Left ventricle myocardium superior (tissue), 1 donor: ENCODE measurements around the gene KCNIP3. TPM values are rescaled to one million over a fixed set of nuclear protein-coding genes. Genes with fewer than 3 reads are reported as not detected.

Experiments used
- ATAC-seq: fragments of 200-7000 bp; cut with Tn5 transposase; one replicate; pipeline ENCODE4 v1.9.1; 2020; ENCODE audit warnings: mild to moderate bottlenecking, moderate library complexity
- DNase-seq: peaks from one replicate; pipeline ENCODE4 v3.0.0-alpha.2; 2020
- intact Hi-C: fragments of 100-400 bp; cut with micrococcal nuclease; formaldehyde crosslinking; loops from one replicate; pipeline ENCODE4 v1.11.0; 2022
- total RNA-seq: library from RNA; stranded (reverse); fragmentation: NEBNext Ultra II Directional; extraction: Animal tissue kit (Norgen Biotek cat#: 25700); gene quantifications from one replicate; pipeline ENCODE4 v1.2.1, GENCODE V29; 2021
- donor health status: DM: no; HTN: yes; CAD: no; lungs with severe emphysema.

KCNIP3 gene
- total RNA-seq, 1 donor from 2014 or later: 5.3 TPM

DNA sequence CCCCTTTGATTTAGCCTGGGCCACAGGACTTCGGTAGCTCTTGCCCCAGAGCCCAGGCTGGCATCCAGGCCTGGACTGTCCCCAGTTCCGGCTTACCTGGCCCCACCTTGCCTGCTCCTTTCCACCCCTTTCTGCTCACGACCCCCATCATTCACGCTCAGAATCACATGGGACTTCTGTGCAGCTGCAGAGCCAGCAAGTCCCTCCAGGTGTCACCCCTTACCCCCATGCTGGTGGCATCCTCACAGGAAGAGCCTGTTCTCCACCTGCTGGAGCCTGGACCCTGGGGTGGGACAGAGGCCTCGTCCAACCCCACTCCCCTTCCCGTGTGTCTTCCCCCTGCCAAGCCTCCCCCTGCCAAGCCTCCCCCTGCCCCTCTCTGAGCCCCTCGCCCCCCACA, 7.9 kb upstream of the KCNIP3 start:
- DNase-seq (no peak), ATAC-seq (no peak)
- intact Hi-C loops: no loop called here

DNA sequence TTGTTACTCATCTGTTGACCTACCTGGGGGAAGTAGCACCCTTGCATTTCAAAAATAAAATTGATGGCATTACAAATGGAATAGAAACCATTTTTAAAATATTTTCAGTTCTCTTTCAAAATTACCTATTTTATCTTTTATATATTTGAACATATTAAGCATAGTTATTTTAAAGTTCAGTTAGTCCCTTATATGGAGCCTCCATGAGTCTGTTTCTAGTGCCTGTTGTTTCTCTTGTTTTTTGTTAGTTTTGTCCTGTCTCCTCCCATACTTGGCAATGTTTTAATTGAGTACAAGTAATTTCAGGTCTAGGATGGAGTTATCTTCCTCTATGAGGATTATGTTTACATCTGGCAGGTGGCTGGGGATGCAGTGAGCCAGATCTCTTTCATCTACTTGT, 5.9 kb upstream of the KCNIP3 start:
- ATAC-seq (no peak), DNase-seq (no peak)
- intact Hi-C loops: no loop called here

DNA sequence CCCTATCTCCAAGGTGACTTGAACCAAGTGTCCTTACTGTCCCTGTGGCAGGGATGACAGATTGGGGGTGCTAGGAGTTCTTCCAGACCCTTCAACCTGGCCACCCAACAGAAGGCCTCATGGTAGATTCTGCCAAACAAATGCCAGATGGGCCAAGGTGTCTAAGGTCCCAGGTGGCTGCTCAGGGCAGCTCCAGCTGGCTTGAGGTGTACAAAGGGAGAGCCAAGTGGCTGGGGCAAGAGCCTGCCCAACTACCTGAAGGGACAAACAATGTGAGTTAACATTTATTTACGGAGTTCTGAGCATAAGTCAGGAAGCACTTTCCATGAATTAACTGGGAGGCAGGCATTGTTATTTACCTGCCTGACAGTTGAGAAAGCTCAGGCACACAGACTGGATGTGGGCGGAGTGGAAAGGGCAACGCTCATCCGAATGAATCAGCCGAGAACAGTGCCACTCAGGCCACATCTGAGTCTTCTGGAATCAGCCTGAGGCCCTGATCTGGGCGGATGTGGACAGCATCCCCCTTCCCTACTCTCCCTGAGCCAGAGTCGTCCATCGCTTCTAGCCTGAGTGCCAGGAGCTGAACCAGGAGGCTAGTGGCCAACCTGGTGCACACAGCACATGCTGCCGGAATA, 4.4 kb upstream of the KCNIP3 start:
- ATAC-seq: no peak
- intact Hi-C loops: no loop called here
- DNase-seq: no peak

GRCh38 chr2:95294579-95295250, 2.4 kb upstream of the KCNIP3 start:
- intact Hi-C loops: no loop called here
- no peak for ATAC-seq
- no peak for DNase-seq

GRCh38 chr2:95295376-95295775, 1.8 kb upstream of the KCNIP3 start:
- DNase-seq (no peak), ATAC-seq (no peak)
- intact Hi-C loops: no loop called here

GRCh38 chr2:95296011-95296410, 1.1 kb upstream of the KCNIP3 start:
- ATAC-seq: no peak
- intact Hi-C loops: no loop called here
- DNase-seq: no peak

- no peak for ATAC-seq
- no peak for DNase-seq
- intact Hi-C loops: no loop called here
These were observed 670 bp downstream of the KCNIP3 start for GRCh38 chr2:95297639-95298395.

DNA sequence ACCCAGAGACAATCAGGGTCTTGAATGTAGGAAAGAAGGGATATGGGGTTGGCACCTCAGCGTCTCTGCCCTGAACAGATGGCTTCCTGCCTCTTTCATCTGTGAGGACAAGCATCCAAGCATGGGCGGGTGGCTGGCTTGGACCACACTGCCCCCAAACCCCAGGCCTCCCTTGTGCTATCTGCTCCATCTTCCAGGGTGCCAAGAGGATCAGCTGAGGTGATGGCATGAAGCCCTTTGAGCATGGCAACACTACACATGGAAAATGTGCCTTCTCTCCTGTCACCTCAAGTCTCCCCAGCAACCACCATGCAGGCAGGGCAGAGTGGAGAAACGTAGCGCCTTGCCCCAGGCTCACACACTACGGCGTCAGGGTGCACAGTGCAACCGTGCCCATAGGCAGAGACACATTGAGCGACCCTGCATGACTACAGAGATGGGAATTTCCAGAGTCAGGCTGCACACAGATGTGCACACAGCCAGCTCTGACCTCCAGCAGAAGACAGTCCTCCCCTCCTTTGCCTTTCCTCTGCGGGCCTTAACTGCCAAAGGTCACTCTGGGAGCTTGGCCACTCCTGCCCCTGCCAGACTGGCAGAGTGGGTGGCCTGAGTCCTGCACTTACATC, 1.5 kb downstream of the KCNIP3 start:
- ATAC-seq (no peak), DNase-seq (no peak)
- intact Hi-C loops: no loop called here

- DNase-seq (no peak), ATAC-seq (no peak)
- intact Hi-C loops: no loop called here
These were observed 2.8 kb downstream of the KCNIP3 start for GRCh38 chr2:95299961-95300360.

- DNase-seq: no peak
- intact Hi-C loops: no loop called here
- ATAC-seq: no peak
These were observed 3.3 kb downstream of the KCNIP3 start for GRCh38 chr2:95300450-95300849.

DNA sequence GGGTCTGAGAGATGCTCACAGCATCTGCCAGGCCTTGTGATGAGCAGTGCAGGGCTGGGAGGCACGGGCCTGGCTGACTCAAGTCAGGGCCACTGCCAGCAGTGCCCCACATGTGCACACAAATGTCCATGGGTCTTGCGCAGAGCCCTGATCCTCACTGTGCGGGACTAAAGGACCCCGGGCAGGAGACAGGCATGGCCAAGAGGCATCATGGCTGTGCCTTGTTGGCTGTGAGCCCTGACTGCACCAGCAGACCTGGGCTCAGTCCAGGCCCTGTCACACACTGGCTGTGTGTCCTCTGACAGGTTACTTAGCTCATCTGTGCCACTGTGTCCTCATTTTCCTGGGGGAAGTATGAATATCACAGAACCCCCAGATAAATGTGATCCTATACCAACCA, 4.0 kb downstream of the KCNIP3 start:
- DNase-seq: no peak
- intact Hi-C loops: no loop called here

GRCh38 chr2:95301876-95302641, 4.9 kb downstream of the KCNIP3 start:
- no peak for DNase-seq
- intact Hi-C loops: no loop called here
- ATAC-seq: no peak

More for the DNA sequence above, 4.0 kb downstream of the KCNIP3 start:
- no peak for ATAC-seq

- ATAC-seq (no peak), DNase-seq (no peak)
- intact Hi-C loops: no loop called here
These were observed 6.2 kb downstream of the KCNIP3 start for GRCh38 chr2:95303191-95303919.

DNA sequence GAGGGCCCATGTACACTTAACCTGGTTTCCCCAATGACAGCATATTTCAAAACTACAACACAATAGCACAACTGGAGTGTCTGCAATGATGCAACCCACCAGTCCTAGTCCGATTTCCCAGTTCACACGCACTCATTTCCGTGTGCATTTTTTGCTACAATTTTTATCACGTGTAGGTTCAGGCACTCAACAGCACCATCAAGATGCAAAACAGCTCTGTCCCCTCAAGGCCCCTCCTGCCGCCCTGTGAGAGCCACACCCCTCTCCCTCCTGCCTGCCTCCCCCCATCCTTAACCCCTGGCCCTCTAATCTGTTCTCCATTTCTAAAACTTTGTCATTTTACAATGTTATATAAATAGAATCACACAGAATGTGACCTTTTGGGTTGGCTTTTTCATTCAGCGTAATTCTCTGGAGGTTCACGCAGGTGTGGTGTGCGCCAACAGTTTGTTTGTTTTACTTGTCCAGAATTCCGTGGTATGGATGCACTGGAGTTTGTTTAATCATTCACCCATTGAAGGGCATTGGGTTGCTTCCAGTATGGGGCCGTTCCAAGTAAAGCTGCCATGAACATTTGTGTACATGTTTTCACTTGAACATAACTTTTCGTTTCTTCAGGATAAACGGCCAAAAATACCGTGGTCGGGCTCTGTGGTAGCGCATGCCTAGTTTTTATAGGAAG, 8.4 kb downstream of the KCNIP3 start:
- DNase-seq: no peak
- no peak for ATAC-seq
- intact Hi-C loops: no loop called here

DNA sequence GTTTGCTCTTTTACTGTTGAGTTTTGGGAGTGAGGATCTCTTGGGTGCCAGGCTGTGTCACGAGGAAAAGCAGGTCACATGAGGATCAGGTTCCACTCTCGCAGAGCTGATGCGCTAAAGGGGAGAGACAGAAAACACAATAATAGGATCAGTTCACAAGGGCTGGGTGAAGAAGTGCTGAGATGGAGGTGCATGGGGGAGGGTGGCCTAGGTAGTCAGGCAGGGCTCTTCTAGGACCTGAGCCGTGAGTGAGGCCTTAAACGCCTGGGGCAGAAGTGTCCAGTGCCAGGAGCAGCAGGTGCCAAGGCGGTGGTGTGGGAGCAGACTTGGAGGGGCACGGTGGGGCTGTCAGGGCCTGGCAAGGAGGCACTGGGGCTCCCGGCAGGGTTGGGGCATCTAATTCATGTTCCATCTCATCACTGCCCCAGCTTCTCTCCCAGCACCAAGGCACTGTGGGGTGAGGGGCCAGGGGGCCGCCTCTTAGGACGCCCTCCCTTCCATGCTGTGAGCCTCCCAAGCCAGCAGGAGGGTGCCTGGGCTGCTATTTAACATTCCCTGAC, 9.3 kb downstream of the KCNIP3 start:
- ATAC-seq (no peak), DNase-seq (no peak)
- intact Hi-C loops: no loop called here

GRCh38 chr2:95307036-95307435, 9.9 kb downstream of the KCNIP3 start:
- ATAC-seq (no peak), DNase-seq (no peak)
- intact Hi-C loops: no loop called here

DNA sequence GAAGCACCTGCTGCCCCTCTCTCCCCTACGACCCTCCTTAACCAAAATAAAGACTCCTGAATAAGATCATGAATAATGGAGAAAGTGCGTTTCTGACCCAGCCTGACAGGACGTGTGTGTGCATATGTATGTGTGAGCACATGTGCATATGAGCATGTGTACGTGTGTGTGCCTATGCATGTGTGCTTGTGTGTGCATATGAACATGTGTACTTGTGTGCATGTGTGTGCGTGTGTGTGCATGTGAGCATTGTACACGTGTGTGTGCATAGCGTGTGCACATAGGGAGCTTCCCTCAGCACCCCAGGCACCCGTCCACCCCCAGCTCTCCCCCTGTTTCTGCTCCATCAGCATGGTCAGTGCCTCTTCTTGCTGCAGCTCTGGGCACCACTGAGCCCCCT, 10.7 kb downstream of the KCNIP3 start:
- ATAC-seq (no peak), DNase-seq (no peak)
- intact Hi-C loops: no loop called here

- ATAC-seq (no peak), DNase-seq (no peak)
- intact Hi-C loops: no loop called here
These were observed 11.4 kb downstream of the KCNIP3 start for GRCh38 chr2:95308426-95308990.
